Lung microvascular endothelial cell (primary cell): ENCODE data around the gene TRMT5. TPM values are rescaled to one million over a fixed set of nuclear protein-coding genes. Genes with fewer than 3 reads are reported as not detected.

Experiments
- DNase-seq, 2 donors: peaks; one replicate each; pipeline versions ENCODE4 v3.0.0 to v3.0.0-alpha.2; 2010; ENCODE audit warnings: low read depth in 2 of 2
- total RNA-seq: library from RNA; depleted of rRNA; stranded (reverse); fragments of >200 nt; gene quantifications from 2 replicates; pipeline ENCODE4 v1.2.1, GENCODE V29; 2014

The TRMT5 gene
- total RNA-seq, 1 donor from 2014 or later = 5.2 TPM

DNA sequence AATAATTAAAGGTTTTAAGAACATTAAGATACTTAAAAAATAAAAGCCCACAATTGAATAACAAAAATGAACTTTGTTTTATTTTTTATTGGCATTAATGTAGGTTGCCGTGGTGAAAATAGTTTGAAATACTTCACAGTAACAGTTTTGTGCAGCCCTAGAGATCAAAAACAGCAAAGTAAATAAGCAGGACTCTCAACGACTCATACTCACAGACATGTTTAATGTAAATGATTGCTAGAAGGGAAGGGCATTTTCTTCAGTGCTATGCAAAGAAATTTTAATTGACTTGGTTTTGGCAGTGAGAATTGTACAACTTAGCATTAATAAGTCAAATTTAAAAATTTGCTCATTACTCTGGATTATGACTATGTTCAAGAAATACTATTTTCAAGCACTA lies 16.0 kb downstream of the TRMT5 start:
- no peak for DNase-seq

DNA sequence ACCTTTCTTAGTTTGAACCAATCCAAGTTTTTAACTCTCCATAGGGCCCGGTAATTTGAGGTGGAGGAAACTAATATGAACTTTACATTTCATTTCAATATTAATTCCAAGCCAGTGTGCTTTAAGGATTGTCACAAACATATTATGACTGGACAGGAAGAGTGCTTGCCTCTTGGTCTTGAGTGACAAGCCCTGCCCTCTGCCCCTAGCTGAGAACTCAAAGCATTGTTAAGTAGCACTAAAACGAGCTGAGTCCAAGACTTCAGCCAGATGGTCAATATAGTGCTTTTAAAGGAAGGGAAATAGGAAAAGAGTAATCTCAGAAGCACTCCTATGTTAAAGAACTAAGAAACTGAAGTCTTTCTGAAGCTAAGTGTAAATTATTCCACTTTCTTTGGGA lies 17.1 kb downstream of the TRMT5 start:
- DNase-seq = peak in 1 of 2 donors; percentile 74

DNA sequence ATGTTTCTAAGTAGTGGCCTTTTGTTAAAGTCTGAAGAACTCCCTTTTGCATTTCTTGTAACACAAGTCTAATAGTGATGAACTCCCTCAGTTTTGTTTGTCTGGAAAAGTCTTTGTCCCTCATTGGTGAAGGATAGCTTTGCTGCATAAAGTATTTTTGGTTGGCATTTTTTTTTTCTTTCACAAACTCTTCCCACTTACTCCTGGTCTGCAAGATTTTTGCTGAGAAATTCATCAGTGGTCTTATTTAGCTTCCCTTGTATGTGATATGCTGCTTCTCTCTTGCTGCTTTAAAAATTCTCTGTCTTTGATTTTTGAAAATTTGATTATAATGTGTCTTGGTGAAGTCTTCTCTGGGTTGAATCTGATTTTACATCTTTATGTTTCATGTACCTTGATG lies 22.7 kb downstream of the TRMT5 start:
- no peak for DNase-seq

DNA sequence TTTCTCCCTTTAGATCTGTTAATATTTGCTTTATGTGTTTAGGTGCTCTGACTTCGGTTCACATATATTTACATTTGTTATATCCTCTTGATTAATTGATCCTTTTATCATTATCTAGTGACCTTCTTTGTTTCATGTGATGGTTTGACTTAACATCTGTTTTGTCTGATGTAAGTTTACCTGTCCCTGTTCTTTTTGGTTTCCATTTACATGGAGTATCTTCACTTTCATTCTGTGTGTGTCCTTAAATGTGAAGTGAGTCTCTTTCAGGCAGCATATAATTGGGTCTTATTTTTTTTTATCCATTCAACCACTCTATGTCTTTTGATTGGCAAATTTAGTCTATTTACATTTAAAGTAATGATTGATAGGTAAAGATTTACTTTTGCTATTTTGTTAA lies 24.2 kb downstream of the TRMT5 start:
- no peak for DNase-seq

DNA sequence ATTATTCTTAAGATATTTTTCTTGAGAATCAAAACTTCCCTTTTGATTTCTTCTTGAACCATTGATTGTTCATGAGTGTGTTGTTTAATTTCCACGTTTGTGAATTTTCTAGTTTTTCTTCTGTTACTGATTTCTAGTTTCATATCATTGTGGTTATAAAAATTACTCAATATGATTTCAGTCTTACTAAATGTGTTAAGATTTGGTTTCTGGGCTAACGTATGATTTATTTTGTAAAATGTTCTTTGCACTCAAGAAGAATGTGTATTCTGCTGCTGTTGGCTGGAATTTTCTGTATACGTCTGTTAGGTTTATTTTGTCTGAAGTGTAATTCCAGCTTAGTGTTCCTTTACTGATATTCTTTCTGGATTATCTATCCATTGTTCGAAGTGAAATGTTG lies 24.7 kb downstream of the TRMT5 start:
- no peak for DNase-seq

DNA sequence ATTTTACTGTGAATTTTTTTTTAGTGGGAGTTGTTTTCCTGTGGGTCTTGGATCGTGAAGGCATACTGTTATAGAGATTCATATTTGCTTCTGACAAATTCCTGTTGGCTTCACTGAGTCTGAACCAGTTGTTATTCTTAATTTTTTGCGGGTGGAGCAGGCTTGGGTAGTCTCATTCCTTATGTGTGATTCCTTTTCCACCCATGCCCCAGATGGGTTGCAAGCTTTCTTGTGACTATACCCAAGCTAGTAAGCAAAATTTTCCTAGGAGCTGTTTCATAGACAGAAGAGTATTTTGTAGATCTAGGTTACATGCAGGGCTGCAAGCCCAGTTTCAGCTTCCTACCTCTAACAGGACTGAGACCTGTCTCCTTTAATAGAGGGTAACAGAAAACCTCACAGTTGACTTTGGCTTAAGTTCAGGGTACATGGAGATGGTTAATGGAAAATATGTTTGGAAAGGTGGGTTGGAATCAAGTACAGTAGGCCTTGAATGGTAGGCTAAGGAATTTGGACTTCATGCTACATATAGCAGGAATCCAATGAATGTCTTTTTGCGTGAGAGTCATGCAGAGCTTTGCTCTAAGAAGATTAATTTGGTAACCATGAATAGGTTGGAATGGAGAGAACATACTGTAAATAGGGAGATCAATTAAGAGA lies 29.0 kb downstream of the TRMT5 start:
- no peak for DNase-seq

DNA sequence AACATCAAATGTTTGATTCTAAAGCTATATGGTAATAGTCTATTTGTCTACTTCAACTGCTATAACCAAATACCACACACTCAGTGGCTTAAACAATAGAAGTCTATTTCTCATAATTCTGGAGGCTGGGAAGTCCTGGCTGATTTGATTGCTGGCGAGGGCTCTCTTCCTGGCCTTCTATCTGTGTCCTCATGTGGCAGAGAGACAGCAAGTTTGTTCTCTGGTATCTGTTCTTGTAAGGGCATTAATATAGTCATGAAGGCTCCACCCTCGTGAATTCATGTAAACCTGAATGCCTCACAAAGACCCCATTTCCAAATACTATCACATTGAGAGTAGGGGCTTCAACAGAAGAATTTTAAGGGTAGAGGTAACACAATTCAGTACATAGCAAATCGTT lies 34.1 kb downstream of the TRMT5 start:
- DNase-seq = no peak

DNA sequence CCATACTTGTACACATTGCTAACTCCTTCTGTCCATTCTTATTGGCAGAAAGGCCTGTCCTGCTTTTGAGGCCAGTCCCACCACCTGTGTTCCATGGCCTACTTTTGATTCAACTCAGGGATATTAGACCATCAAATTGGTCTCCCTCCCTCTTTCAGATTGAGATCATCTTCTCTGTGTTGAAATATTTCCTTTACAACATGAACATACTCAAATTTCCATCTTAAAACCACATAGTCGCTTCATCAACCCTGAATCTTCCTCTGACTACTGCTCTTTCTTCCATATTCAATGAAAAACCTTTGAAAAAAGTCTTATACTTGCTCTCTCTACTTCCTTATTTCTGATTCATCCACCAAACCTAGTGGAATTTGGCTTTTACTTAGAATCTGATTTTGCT lies 34.9 kb downstream of the TRMT5 start:
- no peak for DNase-seq

DNA sequence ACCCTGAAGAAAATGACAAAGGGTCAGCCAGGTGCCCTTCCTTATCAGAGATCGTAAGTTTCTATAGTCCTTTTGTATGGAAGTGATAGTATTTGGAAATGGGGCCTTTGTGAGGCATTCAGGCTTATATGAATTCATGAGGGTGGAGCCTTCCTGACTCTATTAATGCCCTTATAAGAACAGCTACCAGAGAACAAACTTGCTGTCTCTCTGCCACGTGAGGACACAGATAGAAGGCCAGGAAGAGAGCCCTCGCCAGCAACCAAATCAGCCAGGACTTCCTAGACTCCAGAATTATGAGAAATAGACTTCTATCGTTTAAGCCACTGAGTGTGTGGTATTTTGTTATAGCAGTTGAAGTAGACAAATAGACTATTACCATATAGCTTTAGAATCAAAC lies 36.7 kb downstream of the TRMT5 start:
- peak in 1 of 2 donors; percentile 15 for DNase-seq

DNA sequence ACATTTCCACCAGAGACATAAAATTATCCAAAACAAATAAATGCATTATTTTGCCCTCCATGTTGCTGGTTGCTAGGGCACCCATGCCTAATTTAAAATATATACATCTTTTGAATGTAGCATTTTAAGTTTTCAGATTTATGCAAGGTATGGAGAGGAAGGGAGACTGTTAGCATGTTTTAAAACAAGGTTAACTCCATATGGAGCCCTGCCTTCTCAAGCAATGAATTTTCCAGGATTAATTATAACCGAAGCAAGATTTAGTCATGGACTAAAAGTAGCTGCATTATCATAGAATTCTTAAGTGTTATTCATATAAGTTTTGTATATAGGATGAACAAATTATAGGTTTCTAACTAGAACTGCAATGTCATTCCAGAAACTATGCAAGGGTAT lies 37.2 kb downstream of the TRMT5 start:
- DNase-seq = no peak

DNA sequence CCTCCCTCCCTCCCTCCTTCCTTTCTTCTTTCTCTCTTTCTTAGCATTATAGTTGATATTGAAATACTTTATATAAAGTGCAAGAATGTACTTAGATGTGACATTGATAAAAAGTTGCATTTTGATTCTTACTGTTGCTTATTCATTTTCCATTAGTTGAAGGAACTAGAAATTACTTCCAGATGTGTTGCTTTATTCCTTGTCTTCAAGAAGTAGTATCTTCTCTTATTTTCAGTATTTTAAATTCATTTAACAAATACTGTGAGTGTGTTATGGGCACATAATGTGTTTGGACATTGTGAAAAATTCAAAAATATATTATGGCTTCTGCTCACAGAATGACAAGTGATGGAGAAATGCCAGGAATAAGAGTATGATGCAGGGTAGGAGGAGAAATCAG lies 45.6 kb downstream of the TRMT5 start:
- DNase-seq = no peak

DNA sequence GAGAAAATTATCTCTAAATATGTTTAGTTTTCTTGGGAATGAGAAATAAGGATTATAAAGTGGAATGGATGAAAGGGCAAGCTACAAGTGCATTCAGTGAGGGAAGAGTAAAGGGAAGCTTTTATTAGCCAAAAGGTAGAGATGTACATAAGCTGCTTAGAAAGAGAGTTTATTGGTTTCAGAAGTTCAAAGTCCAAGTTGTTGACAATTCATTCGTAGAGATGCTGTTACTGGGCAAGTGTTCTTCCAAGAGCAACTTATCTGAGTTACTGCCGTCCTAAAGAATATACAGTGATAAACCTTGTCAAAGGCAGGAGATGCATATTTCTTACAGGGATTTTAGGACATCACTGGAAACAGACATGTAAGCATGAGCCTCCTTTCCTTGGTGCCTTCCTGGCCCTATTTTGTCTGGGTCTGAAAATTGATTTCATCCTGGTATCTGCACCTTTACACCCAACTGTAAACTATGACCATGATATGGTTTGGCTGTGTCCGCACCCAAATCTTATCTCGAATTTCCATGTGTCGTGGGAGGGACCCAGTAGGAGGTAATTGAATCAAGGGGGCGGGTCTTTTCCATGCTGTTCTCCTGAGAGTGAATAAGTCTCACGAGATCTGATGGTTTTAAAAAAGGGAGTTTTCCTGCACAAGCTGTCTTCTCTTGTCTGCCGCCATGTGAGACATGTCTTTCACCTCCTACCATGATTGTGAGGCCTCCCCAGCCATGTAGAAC lies 46.8 kb downstream of the TRMT5 start:
- DNase-seq = no peak

DNA sequence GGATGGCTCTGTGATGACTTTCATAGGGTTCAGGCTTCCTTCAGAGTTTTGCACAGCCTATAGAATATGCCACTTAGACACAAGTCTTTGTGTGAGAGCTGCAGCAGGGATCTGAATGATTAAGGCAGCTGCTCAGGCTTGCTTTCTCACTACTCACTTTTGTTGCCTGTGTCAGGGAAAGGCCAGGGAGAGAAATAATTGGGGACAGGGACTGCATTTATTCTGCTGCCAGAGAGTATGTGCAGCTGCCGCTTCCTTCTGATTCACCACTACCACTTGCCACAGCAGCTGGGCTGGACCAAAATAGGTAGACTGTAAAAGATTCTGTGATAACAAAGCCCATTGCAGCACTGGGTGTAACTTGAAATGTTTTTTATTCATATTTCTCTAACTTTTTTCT lies 49.7 kb downstream of the TRMT5 start:
- peak in 1 of 2 donors; percentile 6 for DNase-seq

DNA sequence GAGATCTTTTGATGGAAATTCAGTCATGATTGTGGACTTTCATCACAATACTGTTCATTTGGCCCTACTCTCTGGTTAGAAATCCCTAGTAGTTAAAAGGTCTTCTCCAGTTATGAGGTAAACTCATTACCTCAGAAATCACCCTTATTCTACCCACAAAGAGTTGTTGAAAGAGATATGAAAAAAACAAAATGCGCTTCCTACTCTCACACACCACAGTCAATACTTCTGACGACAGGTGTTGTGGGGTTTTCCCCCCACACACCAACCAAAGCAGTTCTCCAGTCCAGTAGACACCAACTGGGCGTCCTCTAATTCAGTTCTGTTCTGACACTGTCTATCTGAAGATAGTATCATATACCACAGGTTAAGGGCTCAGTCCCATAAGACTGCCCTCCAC lies 54.9 kb downstream of the TRMT5 start:
- no peak for DNase-seq

DNA sequence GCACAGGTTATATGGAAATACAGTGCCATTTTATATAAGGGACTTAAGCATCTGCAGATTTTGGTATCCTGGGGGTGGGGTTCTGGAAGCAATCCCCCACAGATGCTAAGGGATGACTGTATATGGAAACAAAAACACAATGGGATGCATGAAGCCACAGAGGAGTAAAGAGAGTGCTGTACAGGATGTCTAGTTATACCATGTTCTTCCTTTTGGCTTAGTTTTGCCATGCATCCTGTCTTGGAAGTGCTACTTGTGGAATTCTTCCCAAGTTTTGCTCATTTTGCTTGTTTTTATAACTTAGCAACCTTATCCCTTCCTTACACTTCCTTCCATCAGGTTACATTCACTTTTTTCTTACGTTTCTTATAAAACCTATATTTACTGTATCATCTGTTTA lies 55.6 kb downstream of the TRMT5 start:
- DNase-seq = peak in 1 of 2 donors; percentile 87

DNA sequence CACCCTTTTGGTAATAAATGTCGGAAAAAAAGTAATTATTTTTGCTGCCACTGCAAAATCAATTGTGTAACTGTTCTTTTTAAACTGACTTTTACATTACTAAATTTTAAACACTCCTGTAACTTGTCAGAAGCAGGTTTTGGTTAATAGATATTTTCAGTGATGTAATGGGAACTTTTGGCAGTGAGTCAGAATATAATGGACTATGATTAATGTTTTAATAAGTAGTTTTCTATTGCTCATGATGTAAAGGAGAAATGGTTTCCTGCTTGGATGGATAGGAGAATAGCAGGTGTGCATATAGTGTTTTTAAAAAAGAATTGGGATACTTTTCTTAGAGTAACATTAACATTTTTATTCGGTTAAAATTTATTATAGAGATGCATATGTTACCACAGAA lies 58.8 kb downstream of the TRMT5 start:
- peak; percentile 1 to 79 for DNase-seq

Other genes with a start within 250 kb of the TRMT5 start
- 23.0 and 26.8 TPM in 2 replicates for gene MNAT1, start 246.3 kb downstream of the TRMT5 start, total RNA-seq
- gene SLC38A6, start 166 bp upstream of the TRMT5 start, total RNA-seq = 7.7 and 14.4 TPM in 2 replicates